ENCODE data around the gene SGK1. TPM values are rescaled to one million over a fixed set of nuclear protein-coding genes. Genes with fewer than 3 reads are reported as not detected.

SGK1 gene
- total RNA-seq (32.4 and 37.3 TPM in 2 replicates), polyA plus RNA-seq (57.8 and 62.5 TPM in 2 replicates), polyA minus RNA-seq (48.2 and 115 TPM in 2 replicates)
- 11.0 TPM for total RNA-seq (2013)

- DNase-seq (peak; percentile 53), ATAC-seq (ENCODE audit: low read depth) (peak; percentile 47)
- Mint-ChIP-seq H3K27me3 (peaks cover 36% of the 10 kb centered on the region), H3K4me3 (peak within 1 kb of the TSS; percentile 83), H3K4me1 (peaks cover 16% of the 10 kb centered on the region), H3K9me3 (ENCODE audit: insufficient read depth) (peaks cover 8% of the 10 kb centered on the region), H3K27ac (no peak within 1 kb of the TSS)
- CTCF ChIA-PET: interaction anchor here (0.6 kb wide), 2 partner anchors 64 to 76 kb away, joined by 3 to 4 read pairs; no protein-coding TSS in a partner anchor
- Histone ChIP-seq H3K4me3 (ENCODE audit: control extremely low read depth in 1 of 5, extremely low read depth in 1 of 5, insufficient read depth in 1 of 5, low read depth in 2 of 5, low read length in 4 of 5) (peak within 1 kb of the TSS; percentile 36 to 70 (median 51)), H3K27me3 (replicated peaks in 1 of 4; ENCODE audit: control extremely low read depth in 1 of 4, control insufficient read depth in 3 of 4, insufficient read depth in 4 of 4, low read length in 3 of 4) (peaks cover 0 to 21% (median 17%) of the 10 kb centered on the region in 4 experiments), H4K20me1 (ENCODE audit: control insufficient read depth, insufficient read depth, low read length, poor library complexity, severe bottlenecking) (no peaks in the 10 kb centered on the region), H3K4me1 (ENCODE audit: control insufficient read depth in 2 of 2, insufficient read depth in 2 of 2, low read length in 2 of 2) (peaks cover 9 to 16% of the 10 kb centered on the region in 2 donors), H3K79me2 (ENCODE audit: control insufficient read depth, insufficient read depth, low read length) (no peaks in the 10 kb centered on the region), H2AFZ (ENCODE audit: insufficient read depth, low read depth, low read length, poor library complexity, severe bottlenecking) (peak within 1 kb of the TSS; percentile 84), H3K4me2 (replicated peaks; ENCODE audit: low read depth, low read length, poor library complexity, severe bottlenecking) (peak within 1 kb of the TSS; percentile 79), H3K27ac (ENCODE audit: low read length in 2 of 2) (no peak within 1 kb of the TSS), H3K36me3 (replicated peaks in 1 of 2; ENCODE audit: control extremely low read depth in 1 of 2, control insufficient read depth in 1 of 2, extremely low read depth in 1 of 2, insufficient read depth in 2 of 2, low read length in 1 of 2) (no peaks in the 10 kb centered on the region), H3K9ac (ENCODE audit: low read length) (peak within 1 kb of the TSS; percentile 63), H3K9me3 (ENCODE audit: control extremely low read depth in 1 of 3, control insufficient read depth in 2 of 3, insufficient read depth in 1 of 3, low read length in 2 of 3) (peaks cover 0 to 11% (median 2%) of the 10 kb centered on the region in 3 donors)
- POLR2A ChIA-PET: no interaction called here
- intact Hi-C loops (cut with micrococcal nuclease): loop anchor here (5.0 kb wide), 1 partner anchor 140 kb away; no protein-coding TSS in a partner anchor
- WGBS (ENCODE audit: insufficient coverage): 7% methylated on average over 31 of the region's 33 CpGs
- peak; percentile 60 for TF ChIP-seq EZH2 (IDR thresholded peaks at IDR 0.05; ENCODE audit: borderline replicate concordance, insufficient read depth, low read depth, low read length, poor library complexity, severe bottlenecking)
- TF ChIP-seq, protein P1, sequence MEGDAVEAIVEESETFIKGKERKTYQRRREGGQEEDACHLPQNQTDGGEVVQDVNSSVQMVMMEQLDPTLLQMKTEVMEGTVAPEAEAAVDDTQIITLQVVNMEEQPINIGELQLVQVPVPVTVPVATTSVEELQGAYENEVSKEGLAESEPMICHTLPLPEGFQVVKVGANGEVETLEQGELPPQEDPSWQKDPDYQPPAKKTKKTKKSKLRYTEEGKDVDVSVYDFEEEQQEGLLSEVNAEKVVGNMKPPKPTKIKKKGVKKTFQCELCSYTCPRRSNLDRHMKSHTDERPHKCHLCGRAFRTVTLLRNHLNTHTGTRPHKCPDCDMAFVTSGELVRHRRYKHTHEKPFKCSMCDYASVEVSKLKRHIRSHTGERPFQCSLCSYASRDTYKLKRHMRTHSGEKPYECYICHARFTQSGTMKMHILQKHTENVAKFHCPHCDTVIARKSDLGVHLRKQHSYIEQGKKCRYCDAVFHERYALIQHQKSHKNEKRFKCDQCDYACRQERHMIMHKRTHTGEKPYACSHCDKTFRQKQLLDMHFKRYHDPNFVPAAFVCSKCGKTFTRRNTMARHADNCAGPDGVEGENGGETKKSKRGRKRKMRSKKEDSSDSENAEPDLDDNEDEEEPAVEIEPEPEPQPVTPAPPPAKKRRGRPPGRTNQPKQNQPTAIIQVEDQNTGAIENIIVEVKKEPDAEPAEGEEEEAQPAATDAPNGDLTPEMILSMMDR (IDR thresholded peaks at IDR 0.05): no peak
Observed at GRCh38 chr6:134317471-134318131, at the start of gene SGK1. TSS of gene SGK1 (minus strand) at chr6:134318112. CDS start at chr6:134317460, 652 bp downstream.
